Activated gamma-delta T cell treated with anti-CD3 and anti-CD28 coated beads, Interleukin-2, amount 50 U/mL, for 16 hours (primary cell): ENCODE data around the gene PTPRK.

Experiments
- DNase-seq: peaks from one replicate; pipeline ENCODE4 v3.0.0-alpha.2; 2020; ENCODE audit warnings: low read depth

PTPRK gene

GRCh38 chr6:128389820-128390534 lies 130.4 kb downstream of the PTPRK start:
- no peak for DNase-seq

- no peak for DNase-seq
Measured at GRCh38 chr6:128388380-128388779, 132.0 kb downstream of the PTPRK start.

DNA sequence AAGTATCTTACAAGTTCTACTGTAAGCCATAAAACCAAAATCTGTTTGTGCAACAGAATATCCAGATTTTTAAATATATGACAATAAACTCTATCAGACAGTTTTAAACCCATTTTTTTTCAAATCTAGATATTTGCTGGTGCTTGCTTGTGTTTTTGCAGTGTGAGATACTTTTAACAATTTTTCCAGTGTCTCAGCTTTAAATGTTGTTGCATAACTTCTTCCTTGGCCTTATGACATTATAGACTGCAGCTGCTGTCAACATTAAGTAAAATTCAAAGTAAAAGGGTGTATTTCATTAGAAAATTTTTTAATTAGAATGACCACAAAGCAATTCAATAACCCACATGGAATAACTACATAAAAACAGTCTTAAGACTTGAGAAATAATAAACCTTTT lies 139.5 kb downstream of the PTPRK start:
- no peak for DNase-seq

DNA sequence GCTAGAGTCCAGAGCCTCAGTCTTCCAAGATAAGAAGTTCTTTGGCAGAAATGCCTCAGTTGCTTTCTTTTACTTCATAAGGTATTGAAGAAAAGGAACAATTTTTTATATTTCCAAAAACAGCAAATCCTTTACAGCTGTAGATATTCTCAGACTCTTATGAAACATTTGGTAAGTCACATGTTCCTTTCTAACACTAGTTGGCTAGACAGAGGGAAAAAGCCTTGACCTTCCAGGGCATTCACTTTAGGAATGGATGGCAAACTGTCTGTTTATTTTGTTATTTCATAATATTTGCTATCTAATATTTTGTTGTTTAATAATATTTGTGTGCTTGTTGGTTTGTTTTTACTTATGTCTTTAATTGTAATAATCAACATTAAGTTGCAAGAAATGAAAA lies 140.8 kb downstream of the PTPRK start:
- no peak for DNase-seq

DNA sequence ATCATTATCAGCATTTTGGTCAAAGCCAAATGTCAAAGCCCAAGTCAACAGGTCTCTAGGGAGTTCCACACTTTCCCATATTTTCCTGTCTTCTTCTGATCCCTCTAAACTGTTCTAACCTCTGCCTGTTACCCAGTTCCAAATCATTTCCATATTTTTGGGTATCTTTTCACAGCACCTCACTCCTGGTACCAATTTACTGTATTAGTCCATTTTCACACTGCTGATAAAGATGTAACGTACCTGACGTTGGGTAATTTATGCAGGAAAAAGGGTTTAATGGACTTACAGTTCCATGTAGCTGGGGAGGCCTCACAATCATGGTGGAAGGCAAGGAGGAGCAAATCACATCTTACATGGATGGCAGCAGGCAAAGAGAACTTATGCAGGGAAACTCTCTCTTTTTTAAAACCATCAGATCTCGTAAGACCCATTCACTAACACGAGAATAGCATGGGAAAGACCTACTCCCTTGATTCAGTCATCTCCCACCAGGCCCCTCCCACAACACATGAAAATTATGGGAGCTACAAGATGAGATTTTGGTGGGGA lies 143.4 kb downstream of the PTPRK start:
- DNase-seq: no peak

DNA sequence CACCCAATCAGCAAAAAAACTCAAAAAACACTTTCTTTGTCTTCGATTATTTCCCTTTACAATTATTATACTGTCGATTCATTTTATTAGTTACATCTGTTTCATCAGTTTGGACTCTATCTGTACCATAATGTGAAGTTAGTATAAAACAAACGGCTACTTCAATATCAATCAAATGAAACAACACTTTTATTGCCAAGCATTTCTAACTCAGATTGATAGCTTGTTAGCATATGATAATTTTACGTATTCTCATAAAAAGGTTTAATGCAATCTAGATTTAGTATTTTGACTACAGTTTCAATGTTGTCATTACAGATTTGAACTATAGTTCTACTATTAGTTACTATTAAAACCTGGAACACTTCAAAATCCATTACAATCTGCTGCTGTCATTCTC lies 149.3 kb downstream of the PTPRK start:
- DNase-seq: no peak

DNA sequence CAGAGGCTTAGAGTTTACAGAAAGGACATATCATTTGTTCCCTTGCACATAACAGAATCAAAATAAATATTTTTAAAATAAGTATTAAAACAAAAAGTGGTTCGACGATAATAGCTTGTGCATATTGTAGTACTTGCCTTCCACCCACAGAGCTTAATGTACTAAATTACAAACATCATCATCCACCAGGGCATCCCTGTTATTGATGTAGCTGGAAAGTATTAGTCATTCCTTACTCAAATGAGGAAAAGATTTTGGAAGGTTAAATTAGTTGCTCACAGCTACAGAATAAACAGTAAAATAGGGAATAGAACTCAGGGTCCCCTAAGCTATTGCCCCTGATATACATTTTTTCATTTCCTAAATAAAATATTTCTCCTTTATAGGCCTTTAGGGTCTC lies 150.3 kb downstream of the PTPRK start:
- no peak for DNase-seq

GRCh38 chr6:128368213-128368944 lies 152.0 kb downstream of the PTPRK start:
- no peak for DNase-seq

DNA sequence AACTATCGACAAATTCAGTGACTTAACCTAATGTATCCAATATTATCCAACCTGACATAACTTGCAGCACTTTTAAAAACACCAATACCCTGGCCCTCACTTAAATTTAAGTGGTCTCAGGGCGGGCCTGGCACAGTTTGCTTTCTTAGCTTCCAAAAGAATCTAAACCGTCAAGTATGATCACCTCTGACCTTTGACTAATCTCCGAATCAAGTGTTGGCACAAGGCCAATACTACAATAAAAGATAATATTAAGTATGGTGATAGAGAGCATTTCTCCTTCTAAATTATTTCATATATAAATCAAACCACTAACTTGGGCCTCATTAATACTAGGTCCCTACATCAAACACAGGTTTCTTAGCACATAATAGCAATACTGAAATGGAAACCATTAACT lies 153.0 kb downstream of the PTPRK start:
- no peak for DNase-seq

- DNase-seq: no peak
Measured at GRCh38 chr6:128365520-128366160, 154.8 kb downstream of the PTPRK start.

DNA sequence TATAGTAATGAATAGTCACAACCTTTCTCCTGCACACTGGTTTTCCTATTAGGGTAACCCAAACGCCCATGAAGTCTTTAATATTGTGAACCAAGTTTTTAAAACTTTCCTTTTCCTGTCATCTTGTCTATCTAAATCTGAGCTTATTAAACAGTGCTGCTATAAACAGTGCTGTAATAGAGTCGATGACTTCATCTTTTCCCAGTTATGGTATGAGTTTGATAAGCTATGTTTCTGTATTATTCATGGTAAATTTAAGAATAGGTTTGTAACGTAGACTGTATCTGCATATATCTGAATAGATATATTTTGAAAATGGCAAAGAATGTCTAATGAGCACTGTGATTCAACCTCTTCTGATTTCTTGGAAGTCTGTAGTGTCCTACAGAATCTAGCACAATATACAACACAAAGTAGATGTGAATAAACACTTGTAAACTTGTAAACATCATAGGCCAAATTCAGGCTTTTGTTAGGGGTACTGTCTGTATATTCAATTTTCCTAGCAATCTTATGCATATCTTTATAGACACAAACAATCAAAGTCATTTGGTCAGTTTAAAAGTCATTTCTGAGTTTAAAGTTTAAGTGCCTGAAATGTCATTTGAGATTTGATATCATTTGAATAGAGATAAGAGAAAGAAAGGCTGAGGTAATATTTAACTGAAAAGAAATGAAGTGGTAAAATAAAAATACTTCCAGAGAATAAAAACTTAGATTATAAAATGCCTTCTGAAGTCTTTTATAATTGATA lies 155.5 kb downstream of the PTPRK start:
- no peak for DNase-seq

GRCh38 chr6:128363020-128363813 lies 157.2 kb downstream of the PTPRK start:
- no peak for DNase-seq

DNA sequence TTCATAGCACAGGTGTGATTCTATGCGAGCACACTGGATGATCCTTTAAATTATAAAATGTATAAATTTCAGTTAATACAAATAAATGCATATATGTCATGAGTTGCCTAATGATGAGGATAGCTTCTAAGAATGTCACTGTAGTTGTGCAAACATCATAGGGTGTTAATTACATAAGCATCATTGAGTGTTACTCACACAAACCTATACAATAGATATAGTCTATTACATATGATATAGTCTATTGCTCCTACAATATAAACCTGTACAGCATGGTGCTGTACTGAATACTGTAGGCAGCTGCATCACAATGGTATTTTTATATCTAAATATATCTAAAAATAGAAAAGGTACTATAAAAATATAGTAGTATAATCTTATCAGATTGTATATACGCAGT lies 159.0 kb downstream of the PTPRK start:
- DNase-seq: no peak

DNA sequence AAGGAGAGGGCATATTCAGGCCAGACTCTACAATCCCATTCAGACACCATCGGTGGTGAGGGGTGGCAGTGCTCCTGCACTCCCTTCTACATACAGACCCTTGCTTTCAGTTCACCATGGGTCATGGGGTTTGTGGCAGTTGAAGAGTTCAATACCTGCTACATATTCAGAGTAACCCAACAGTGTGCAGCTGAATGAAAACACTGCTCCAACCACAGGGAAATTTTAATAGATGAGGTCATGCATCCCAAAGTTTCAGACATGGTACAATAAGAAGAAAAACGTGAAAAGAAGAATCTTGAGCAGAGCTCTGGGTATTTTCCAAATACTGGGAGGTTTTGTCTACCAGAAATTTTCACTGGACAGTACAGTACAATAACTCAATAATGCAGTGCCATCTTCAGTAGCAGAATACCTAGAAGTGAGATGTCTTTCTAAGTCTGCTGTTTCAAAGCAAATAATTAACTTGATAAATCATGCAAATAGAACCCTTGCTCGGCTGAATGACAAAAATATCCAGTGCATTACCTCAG lies 162.1 kb downstream of the PTPRK start:
- DNase-seq: no peak

GRCh38 chr6:128357392-128358130 lies 162.8 kb downstream of the PTPRK start:
- no peak for DNase-seq

- DNase-seq: no peak
Measured at GRCh38 chr6:128352366-128352765, 168.0 kb downstream of the PTPRK start.

- no peak for DNase-seq
Measured at GRCh38 chr6:128351255-128351514, 169.2 kb downstream of the PTPRK start.

DNA sequence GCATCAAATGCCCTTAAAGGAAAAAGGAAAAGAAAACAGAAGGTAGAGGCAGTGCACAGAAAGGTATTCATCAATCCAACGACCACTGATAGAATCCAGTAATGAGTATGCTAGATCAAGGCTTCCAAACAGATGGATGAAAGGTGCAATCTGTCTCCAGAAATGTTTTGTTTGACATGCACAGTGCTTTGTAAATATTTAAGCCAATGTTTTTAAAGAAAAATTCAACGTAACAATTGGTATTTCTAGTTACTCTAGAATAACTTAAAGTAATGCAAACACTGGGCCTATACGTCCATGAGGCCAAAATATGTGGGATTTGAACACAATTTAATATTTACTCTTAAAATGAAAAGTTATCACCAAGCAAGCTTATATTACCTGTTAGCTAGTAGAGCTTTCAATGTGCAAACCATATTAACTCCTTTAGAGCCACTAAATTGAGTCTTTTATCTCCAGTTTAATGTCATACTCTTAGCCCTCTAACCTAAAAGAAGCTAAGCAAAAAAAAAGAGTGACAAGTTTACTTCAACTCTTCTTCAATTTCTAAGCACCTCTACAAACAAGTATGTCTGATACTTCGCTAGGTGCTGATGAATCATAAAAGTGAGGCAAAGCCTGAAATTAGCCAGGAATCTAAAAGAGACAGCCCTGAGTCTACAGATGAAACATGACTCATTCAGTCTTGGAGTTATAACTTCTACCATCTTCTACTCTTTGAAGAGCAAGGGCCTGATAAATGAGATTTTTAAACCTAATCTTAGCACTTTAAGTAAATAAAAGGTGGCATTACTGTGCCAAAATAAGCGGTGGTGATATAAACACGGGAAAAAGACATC lies 169.8 kb downstream of the PTPRK start:
- DNase-seq: no peak

GRCh38 chr6:128347123-128347522 lies 173.3 kb downstream of the PTPRK start:
- no peak for DNase-seq

GRCh38 chr6:128346569-128346968 lies 173.8 kb downstream of the PTPRK start:
- DNase-seq: no peak
